NK-92 (cell line): ENCODE measurements around the gene RASA2.

Source experiments
- DNase-seq: peaks from one replicate; lab custom pipeline; 2025; ENCODE audit not compliant: unreplicated experiment; lab: John Stamatoyannopoulos, UW

The RASA2 gene, protein sequence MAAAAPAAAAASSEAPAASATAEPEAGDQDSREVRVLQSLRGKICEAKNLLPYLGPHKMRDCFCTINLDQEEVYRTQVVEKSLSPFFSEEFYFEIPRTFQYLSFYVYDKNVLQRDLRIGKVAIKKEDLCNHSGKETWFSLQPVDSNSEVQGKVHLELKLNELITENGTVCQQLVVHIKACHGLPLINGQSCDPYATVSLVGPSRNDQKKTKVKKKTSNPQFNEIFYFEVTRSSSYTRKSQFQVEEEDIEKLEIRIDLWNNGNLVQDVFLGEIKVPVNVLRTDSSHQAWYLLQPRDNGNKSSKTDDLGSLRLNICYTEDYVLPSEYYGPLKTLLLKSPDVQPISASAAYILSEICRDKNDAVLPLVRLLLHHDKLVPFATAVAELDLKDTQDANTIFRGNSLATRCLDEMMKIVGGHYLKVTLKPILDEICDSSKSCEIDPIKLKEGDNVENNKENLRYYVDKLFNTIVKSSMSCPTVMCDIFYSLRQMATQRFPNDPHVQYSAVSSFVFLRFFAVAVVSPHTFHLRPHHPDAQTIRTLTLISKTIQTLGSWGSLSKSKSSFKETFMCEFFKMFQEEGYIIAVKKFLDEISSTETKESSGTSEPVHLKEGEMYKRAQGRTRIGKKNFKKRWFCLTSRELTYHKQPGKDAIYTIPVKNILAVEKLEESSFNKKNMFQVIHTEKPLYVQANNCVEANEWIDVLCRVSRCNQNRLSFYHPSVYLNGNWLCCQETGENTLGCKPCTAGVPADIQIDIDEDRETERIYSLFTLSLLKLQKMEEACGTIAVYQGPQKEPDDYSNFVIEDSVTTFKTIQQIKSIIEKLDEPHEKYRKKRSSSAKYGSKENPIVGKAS

DNA sequence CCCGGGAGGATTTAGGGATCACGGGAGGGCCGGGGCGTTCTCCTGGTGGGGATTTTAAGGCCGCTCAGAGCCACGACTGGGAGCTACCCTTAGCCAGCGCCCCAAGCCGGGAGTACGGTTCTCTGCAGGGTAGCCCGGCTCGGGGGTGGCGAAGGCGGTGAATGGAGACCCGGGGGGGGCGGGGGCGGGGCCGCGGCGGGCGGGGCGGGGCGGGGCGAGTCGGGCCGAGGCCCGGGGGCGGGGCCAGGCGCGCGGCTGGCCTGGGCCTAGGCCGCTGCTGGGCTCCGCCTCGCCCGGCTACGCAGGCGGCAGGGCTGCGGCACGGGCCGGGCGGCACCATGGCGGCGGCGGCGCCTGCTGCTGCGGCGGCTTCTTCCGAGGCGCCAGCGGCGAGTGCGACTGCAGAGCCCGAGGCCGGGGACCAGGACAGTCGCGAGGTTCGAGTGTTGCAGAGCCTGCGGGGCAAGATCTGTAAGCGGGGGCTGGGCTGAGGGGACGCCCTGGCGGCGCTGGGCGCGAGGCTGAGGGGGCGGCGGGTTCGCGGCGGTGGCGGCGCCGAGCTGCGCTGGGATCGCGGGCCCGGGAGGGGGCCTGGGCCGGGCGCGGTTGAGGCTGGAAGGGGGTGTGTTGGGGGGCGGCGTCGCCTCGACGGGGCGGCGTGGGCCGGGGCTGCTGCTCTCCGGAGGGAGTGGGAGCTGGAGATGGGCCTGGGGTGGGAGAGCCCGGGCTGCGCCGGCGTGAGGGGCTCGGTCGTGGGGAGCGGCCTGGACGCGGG, at the start of gene RASA2:
Gene RASA2, plus strand, starts transcription at position 282 of the 775 bp plus-strand sequence. Its CDS starts 57 bp downstream, at position 339.
- DNase-seq: no peak

DNA sequence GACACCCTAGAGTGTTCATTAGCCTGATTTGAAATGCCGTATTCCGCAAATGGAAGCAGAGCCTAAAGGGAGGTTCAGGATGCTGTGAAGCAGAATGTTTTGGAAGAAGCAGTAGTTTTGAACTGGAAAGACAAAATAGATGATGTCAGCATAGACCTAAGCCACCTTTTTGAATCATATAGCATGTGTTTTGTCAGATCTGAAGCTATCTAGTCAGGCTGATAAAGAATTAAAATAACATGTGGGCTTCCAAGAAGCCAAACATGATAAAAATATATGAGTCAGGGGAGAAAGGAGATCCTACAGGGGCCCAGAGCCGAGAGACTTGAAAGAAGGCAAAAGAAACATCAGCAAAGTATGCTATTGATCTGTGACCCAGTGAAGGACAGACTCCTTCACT, 47.2 kb upstream of the RASA2 start:
- DNase-seq: no peak

DNA sequence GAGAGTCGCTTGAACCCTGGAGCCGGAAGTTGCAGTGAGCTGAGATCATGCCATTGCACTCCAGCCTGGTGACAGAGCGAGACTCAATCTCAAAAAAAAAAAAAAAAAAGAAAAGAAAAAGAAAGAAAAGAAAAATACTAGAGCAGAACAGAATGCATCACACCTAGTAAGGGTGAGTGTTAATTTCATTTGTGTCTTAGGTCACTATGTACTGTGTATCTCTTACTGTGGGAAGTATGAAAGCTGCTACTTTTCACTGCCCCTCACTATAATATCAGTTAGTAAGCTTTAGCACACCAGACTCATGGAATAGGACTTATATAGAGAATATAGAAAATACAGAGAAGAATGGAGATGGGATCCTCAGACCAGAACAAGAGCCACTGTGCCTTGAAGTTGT, 45.9 kb upstream of the RASA2 start:
- DNase-seq: no peak

DNA sequence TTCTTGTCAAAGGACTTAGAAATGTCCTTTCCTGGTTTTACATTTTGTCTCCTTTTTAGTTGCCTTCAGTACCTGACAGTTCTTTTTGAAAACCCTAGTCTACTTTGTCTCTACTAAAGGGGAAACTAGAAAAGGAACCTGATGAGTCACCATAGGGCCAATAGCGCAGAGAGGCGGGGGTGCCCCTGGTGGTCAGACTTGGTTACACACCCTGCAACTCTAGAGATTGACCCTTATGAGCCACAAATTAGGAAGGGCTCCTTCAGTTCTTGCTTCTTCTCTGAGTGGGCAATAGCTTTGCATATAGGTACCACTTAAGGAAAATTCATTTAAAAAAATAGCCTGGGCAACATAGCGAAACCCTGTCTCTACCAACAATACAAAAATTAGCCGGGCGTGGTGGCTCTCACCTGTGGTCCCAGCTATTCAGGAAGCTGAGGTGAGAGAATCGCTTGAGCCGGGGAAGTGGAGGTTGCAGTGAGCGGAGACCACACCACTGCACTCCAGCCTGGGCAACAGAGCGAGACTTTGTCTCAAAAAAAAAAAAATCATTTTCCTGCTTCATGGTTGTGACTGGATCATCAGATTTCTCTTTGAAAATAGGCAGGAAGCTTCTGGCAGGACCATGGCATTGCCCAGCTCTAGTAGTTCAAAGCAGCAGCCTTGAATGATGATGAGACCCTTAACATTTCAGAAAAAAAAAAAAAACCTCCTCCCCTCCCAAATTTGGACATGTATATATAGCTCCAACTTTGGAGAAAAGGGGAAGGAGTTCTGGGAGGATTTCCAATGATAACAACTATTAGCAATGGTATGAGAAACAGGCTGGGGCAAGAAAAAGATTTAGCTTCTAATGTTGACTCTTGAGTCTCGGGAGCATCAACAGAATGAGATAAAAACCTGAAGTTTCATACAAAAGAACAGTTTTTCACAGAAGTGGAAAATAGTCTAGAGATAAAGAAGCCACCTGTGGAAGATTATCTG, 45.2 kb upstream of the RASA2 start:
- no peak for DNase-seq

DNA sequence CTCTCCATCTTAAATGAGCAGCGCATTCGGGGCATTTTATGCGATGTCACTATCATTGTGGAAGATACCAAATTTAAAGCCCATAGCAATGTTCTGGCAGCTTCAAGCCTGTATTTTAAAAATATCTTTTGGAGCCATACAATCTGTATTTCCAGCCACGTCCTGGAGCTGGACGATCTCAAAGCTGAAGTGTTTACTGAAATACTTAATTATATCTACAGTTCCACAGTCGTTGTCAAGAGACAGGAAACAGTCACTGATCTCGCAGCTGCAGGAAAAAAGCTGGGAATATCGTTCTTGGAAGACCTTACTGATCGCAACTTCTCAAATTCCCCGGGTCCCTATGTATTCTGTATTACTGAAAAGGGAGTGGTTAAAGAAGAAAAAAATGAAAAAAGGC, 44.4 kb upstream of the RASA2 start:
- DNase-seq: no peak

DNA sequence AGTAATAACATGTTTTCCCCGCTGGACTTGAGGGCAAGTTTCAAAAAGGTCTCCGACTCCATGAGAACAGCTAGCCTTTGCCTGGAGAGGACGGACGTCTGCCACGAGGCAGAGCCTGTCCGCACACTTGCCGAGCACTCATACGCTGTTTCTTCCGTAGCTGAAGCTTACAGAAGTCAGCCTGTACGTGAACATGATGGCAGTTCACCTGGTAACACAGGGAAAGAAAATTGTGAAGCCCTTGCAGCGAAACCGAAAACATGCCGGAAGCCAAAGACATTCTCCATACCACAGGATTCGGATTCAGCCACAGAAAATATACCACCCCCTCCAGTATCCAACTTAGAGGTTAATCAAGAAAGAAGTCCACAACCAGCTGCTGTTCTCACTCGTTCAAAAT, 43.9 kb upstream of the RASA2 start:
- DNase-seq: no peak

DNA sequence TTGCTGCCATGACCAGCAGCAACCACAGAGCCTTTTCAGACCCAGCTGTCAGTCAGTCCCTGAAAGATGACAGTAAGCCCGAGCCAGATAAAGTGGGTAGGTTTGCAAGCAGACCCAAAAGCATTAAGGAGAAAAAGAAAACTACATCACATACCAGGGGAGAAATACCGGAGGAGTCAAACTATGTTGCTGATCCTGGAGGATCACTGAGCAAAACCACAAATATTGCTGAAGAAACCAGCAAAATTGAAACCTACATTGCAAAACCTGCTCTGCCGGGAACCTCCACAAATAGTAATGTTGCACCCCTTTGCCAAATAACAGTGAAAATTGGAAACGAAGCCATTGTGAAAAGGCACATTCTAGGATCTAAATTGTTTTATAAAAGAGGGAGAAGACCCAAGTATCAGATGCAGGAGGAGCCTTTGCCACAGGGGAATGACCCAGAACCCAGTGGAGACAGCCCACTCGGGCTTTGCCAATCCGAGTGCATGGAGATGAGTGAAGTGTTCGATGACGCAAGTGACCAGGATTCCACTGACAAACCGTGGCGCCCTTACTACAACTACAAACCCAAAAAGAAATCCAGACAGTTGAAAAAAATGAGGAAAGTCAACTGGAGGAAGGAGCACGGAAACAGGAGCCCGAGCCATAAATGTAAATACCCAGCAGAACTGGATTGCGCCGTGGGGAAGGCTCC, 42.1 kb upstream of the RASA2 start:
- DNase-seq: no peak

DNA sequence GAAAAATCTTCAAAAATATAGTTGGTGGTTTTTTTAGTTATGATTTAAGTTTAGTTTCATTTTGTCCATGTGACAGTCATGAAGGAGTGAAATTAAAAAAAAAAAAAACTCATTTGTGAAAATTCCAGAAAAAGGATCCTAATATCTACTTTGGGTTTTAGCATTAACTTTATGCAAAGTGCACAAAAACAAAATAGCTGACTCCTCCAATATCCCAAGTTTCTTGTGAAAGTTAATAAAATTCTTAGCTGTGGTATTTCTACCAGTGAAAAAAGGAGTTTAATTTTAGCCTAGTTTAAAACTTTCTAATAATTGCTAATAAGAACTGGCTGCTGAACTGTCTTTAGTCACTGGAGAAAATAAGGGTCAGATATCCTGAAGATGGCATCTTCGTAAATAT, 40.8 kb upstream of the RASA2 start:
- DNase-seq: no peak

DNA sequence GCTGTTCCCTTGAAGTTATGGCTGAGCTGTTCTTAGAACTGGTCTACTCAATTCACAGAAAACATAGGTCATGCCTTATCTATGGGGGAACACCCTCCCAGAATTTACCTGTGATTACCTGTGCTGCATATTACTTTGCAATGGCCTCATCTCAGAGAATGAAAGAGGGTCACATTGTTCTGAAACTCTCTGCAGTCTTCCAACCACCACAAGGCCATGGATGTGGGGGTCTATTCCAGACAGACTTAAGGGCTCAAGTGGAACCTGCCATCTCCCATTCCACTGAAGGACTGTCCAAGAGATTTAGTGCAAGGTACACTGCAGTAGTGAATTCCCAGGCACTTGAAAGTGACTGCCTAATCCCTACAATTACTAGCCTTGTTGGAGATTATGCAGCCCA, 40.1 kb upstream of the RASA2 start:
- no peak for DNase-seq

DNA sequence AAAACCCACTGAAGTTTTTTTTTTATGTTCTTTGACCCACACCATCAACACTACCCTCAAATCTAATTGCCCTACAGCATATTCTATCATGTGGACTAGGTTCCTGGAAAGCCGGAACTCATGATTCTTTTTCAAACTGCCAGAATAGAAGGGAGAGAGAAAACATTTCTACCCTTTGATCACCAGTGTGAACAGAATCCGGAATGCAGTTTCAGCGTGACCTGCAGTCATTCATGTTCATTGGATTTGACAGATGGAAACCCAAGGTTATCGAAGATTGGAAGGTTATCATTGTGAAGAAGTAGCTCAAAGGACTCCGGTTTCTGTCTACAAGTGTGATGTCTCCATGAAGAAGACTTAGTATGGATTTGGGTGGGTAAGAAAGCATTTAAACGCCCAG, 39.4 kb upstream of the RASA2 start:
- no peak for DNase-seq

DNA sequence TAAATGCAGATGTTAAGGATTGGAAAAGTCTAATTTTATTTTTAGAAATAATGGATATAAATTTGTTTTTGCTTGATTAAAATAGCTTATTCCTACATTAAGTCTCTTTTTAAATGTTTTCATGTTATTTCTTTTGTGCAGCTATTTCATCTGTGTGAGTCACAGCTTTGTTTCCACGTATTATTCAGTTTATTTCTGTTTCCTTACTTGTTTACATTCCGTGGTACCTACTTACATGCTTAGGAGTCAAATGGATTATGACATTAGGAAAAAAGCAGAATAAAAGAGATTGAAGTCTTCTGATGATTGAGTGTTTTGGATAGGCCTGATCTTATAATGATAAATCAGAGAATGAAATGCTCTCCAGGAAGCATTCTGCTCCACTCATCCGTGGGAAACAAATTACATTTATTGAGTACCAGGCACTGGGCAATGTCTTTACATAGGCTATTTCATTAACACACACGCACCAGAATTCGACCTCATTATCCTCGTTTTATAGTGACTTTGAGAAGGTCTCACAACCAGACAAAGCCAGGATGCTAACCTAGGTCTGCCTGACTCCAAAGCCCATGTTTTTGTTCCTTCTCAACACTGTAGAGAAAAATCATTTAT, 38.1 kb upstream of the RASA2 start:
- no peak for DNase-seq

DNA sequence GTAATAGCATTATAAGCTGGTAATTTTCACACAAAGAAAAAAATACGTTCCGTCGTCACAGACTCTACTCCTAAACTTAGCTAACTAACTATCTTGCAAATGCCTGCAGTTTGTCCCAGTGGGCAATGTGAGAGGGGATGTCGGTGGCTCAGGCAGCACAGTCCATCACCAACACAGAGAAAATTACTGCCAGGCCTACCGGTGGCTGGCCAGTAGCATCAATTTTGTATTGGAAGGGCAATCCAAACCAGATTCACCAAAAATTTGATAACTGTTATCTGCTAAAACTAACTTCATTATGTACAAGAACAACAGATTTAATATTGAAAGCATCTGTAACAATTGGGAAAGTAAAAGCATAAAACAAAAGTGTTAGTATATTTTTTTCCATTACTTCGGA, 37.4 kb upstream of the RASA2 start:
- no peak for DNase-seq

DNA sequence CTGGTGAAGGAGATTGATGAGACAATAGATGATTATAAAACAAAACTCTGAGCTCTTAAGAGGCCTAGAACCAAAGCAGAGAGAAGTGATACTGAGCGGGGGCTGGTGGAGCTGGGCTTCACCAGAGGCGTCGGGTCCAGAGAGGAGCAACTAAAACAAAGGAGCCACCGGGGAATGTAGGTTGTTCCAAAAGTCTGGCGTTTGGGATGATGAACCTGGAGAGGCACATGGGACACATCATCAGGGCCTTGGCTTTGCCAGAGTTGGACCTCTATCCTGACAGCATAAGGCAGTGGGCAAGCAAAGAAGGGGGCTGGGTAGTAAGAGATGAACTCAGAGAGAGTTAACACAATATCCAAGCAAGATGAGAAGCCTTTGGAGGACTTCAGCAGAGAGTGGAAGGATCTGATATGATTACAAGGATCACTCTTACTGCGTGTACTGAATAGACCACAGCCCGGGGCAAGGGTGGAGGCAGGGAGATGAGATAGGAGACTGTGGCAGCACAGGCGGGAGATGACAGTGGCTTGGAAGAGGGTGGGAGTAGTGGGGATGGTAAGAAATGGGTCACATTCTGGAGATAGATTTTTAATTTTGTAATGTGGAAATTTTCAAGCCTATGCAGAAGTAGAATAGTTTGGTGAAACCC, 36.0 kb upstream of the RASA2 start:
- DNase-seq: no peak

DNA sequence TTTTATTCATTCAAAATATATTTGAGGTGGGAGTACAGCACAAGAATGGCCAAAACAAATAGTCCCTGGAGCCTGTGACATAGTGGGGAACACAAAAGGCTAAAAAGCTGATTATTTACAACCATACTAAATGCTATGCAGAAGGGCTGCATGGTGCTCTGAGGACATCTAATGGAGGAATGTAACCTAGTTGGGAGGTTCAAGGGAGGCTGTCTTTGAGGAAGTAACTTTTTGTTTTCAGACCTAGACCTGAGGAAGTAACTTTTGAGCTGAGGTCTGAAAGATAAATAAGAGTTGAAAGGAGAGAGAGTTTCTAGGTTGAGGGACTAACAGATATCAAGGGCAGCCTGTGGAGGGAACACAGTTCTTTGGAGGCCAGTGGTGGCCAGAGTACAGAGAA, 34.8 kb upstream of the RASA2 start:
- DNase-seq: no peak

DNA sequence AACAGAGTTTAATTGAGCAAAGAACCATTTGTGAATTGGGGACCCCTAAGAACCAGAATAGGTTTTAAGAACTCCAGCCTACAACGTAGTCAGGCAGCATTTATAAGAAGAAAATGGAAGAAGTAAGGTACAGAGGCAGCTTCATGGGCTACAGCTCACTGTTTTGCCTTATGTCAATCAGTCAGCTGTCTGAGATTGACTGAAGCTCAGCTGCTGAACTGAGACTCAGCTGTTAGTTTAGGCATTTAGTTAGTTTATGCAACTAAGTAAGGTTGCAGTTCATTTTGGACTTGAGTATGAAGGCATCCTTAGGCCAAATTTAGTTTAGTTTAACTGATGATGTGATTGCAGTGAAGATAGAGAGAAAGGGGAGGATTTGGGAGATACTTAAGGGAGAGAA, 34.1 kb upstream of the RASA2 start:
- no peak for DNase-seq

DNA sequence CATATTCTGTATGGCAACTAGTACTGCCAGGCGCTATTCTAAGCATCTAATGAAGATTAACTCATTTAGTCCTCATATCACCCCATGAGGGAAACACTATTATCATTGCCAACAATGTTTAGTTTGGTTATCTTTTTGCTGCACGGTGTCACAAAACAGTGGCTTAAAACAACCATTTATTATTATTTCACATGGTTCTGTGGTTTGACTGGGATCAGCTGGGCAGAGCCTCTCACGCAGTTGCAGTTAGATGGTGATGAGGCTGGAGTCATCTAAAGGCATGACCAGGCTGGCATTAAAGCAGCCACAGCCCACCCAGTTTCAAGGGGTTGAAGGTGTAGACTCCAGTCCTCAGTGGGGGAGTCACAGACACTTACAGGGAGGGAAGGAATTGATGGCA, 32.8 kb upstream of the RASA2 start:
- DNase-seq: no peak

DNA sequence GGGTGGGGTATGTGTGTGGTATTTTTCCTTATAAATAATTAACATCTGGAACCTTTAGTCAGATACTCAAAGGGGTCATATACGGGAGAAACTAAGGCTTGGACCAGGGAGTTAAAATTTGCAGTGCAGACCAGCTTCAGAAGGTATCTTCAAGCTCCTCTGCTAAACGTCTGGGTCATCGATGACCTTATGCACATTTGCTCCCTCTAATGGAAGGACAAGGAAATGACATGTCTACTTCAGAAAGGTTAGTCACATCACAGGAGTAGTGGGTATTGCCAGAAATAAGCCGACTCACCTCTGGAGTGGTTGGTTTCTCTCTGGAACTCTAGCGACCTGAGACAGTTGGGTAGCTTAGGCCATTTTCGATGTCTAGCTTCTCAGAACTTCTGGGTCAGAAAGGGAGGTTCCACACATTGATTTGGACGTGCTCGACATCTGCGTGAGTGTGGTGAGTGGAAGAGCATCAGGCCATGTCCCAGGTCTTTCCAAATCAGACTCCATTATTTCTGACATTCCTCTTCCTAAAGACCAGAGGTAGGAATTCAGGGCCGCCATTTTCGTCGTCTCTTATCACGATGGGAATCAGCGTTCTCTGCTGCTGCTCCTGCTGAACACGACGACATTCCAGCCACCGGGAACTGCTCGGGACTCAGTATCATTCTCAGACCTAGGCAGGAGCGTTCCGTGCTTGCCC, 31.8 kb upstream of the RASA2 start:
- no peak for DNase-seq

DNA sequence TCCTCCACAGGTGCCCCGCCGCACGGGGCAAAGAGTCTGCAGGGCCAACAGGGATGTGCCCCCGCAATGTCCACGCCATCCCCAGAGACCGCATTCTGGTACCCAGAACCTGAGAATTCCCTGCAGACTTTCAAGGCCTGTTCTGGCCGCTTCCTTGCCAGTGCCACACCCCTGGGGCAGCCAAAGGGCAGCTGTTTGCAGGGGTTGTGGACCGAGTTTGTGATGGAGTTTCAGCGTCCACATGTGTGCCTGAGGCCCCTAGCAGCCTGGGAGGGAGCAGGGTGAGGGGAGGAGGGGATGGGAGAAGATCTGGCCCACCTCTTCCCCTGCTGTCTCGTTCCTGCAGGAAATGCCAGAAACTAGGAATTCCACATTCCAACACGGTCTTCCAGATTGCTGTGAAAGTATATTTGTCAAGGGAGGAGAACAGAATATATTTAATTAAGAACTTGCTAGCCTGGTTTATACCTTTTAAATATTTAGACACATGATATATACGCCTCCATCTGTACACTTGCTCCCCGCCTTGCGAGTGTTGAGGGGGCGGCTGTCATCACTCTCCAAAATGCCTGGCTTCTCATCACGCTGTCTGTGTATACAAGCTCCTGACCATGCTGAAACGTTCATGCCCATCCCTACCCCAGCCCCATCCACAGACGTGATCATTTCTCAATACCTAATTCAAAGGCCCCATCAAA, 31.1 kb upstream of the RASA2 start:
- no peak for DNase-seq
